ENCODE results near the gene VILL.

DNA sequence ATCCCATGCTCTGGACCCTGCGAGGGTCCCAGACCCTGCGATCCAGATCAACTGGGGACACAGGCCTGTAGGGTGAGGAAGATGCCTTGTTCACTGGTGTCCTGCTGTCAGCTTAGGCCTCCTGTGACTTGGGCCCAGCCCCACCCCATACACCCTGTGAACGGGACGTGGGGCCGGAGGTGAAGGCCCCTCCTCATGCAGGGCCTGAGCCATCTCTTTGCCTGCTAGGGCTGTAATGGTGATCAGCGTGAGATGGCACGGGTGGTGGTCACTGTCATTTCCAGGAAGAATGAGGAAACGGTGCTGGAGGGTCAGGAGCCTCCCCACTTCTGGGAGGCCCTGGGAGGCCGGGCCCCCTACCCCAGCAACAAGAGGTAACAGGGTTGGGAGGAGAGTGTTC lies 12.4 kb downstream of the VILL start:
- TF ChIP-seq POLR2AphosphoS5 (IDR thresholded peaks at IDR 0.05) (no peak), POLR2A (IDR thresholded peaks at IDR 0.05) (no peak)
- TF ChIP-seq, protein P1, sequence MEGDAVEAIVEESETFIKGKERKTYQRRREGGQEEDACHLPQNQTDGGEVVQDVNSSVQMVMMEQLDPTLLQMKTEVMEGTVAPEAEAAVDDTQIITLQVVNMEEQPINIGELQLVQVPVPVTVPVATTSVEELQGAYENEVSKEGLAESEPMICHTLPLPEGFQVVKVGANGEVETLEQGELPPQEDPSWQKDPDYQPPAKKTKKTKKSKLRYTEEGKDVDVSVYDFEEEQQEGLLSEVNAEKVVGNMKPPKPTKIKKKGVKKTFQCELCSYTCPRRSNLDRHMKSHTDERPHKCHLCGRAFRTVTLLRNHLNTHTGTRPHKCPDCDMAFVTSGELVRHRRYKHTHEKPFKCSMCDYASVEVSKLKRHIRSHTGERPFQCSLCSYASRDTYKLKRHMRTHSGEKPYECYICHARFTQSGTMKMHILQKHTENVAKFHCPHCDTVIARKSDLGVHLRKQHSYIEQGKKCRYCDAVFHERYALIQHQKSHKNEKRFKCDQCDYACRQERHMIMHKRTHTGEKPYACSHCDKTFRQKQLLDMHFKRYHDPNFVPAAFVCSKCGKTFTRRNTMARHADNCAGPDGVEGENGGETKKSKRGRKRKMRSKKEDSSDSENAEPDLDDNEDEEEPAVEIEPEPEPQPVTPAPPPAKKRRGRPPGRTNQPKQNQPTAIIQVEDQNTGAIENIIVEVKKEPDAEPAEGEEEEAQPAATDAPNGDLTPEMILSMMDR (IDR thresholded peaks at IDR 0.05): no peak

Data from upper lobe of left lung (tissue), 4 donors.